WERI-Rb-1 (cell line): ENCODE results near the gene CYTL1.
"Not testable (repeated sequence)": the region's sequence is repeated elsewhere in the genome, so short reads cannot be mapped to it uniquely, and the experiment has no call there.

ENCODE experiments used
- DNase-seq: peaks from one replicate; pipeline ENCODE4 v3.0.0-alpha.2; 2020
- H3K27ac ChIP-seq: fragments of 250-450 bp; sonication (Bioruptor Pico); 2 replicates; pipeline ENCODE4 v1.5.1; 2020; ENCODE audit warnings: mild to moderate bottlenecking, moderate library complexity
- H3K27me3 ChIP-seq: fragments of 250-450 bp; sonication (Bioruptor Pico); 2 replicates; pipeline ENCODE4 v1.5.1; 2021; ENCODE audit warnings: mild to moderate bottlenecking, low read depth, moderate library complexity; ENCODE audit not compliant: insufficient read depth, severe bottlenecking
- H3K36me3 ChIP-seq: fragments of 250-450 bp; sonication (Bioruptor Pico); 2 replicates; pipeline ENCODE4 v1.5.1; 2020; ENCODE audit warnings: mild to moderate bottlenecking, moderate library complexity
- H3K4me3 ChIP-seq: 2 replicates; pipeline ENCODE4 v1.5.1; 2011; ENCODE audit warnings: low read depth, mild to moderate bottlenecking, control low read depth, low read length
- H3K9me3 ChIP-seq: fragments of 250-450 bp; sonication (Bioruptor Pico); 2 replicates; pipeline ENCODE4 v1.5.1; 2021; ENCODE audit warnings: mild to moderate bottlenecking, moderate library complexity; ENCODE audit not compliant: severe bottlenecking
- CTCF ChIP-seq: IDR thresholded peaks from 2 replicates; pipeline ENCODE4 v1.5.1; 2011; ENCODE audit warnings: low read depth, mild to moderate bottlenecking, control low read depth, inconsistent platforms, low read length

The CYTL1 gene

GRCh38 chr4:5014007-5014682, 5.1 kb downstream of the CYTL1 start:
- Histone ChIP-seq H3K27me3 (no peaks in the 10 kb centered on the region), H3K9me3 (no peaks in the 10 kb centered on the region), H3K27ac (no peak overlapping the region), H3K4me3 (no peak overlapping the region), H3K36me3 (no peaks in the 10 kb centered on the region)
- TF ChIP-seq CTCF: no peak
- no peak for DNase-seq

GRCh38 chr4:5012958-5013357, 6.3 kb downstream of the CYTL1 start:
- Histone ChIP-seq H3K4me3 (no peak overlapping the region), H3K36me3 (no peaks in the 10 kb centered on the region), H3K27ac (no peak overlapping the region), H3K9me3 (no peaks in the 10 kb centered on the region), H3K27me3 (no peaks in the 10 kb centered on the region)
- no peak for DNase-seq
- no peak for TF ChIP-seq CTCF

GRCh38 chr4:5012244-5012898, 6.9 kb downstream of the CYTL1 start:
- no peak overlapping the region for H3K4me3 ChIP-seq
- no peaks in the 10 kb centered on the region for H3K36me3 ChIP-seq
- DNase-seq: no peak
- no peak for TF ChIP-seq CTCF
- H3K27me3 ChIP-seq: no peaks in the 10 kb centered on the region
- no peaks in the 10 kb centered on the region for H3K9me3 ChIP-seq
- H3K27ac ChIP-seq: no peak overlapping the region

GRCh38 chr4:5010984-5011383, 8.3 kb downstream of the CYTL1 start:
- peak; percentile 42 for DNase-seq
- H3K4me3 ChIP-seq: no peak overlapping the region
- H3K36me3 ChIP-seq: no peaks in the 10 kb centered on the region
- H3K27me3 ChIP-seq: no peaks in the 10 kb centered on the region
- no peak for TF ChIP-seq CTCF
- no peaks in the 10 kb centered on the region for H3K9me3 ChIP-seq
- no peak overlapping the region; the same call in 1 of the 2 replicates for H3K27ac ChIP-seq

GRCh38 chr4:5009796-5010195, 9.5 kb downstream of the CYTL1 start:
- Histone ChIP-seq H3K27me3 (no peaks in the 10 kb centered on the region), H3K4me3 (no peak overlapping the region), H3K36me3 (no peaks in the 10 kb centered on the region), H3K27ac (no peak overlapping the region), H3K9me3 (no peaks in the 10 kb centered on the region)
- DNase-seq: no peak
- no peak for TF ChIP-seq CTCF

- H3K36me3 ChIP-seq, H3K4me3 ChIP-seq, H3K9me3 ChIP-seq, H3K27me3 ChIP-seq, H3K27ac ChIP-seq, DNase-seq: not testable (repeated sequence)
Observed at GRCh38 chr4:5006932-5007331, 12.3 kb downstream of the CYTL1 start.
